ENCODE data around the gene ADGRG6.

The ADGRG6 gene

GRCh38 chr6:142262231-142262630 is 39.6 kb upstream of the ADGRG6 start:
- in situ Hi-C loops (cut with HindIII; ENCODE audit: low sequenced_read_pairs), result no loop called here
- DNase-seq (ENCODE audit: low read depth), result no peak
- H3K4me3 ChIP-seq (ENCODE audit: low read depth, low read length), result no peak overlapping the region
- no peak for TF ChIP-seq CTCF (IDR thresholded peaks at IDR 0.05; ENCODE audit: low read depth, low read length, missing control alignments)

GRCh38 chr6:142265476-142265875 is 36.3 kb upstream of the ADGRG6 start:
- in situ Hi-C loops (cut with HindIII; ENCODE audit: low sequenced_read_pairs), result no loop called here
- no peak for TF ChIP-seq CTCF (IDR thresholded peaks at IDR 0.05; ENCODE audit: low read depth, low read length, missing control alignments)
- no peak for DNase-seq (ENCODE audit: low read depth)
- H3K4me3 ChIP-seq (ENCODE audit: low read depth, low read length), result no peak overlapping the region

- in situ Hi-C loops (cut with HindIII; ENCODE audit: low sequenced_read_pairs), result no loop called here
- no peak for DNase-seq (ENCODE audit: low read depth)
- TF ChIP-seq CTCF (IDR thresholded peaks at IDR 0.05; ENCODE audit: low read depth, low read length, missing control alignments), result no peak
Observed at GRCh38 chr6:142266060-142266459, 35.7 kb upstream of the ADGRG6 start.

GRCh38 chr6:142271476-142271875 is 30.3 kb upstream of the ADGRG6 start:
- no peak for DNase-seq (ENCODE audit: low read depth)
- in situ Hi-C loops (cut with HindIII; ENCODE audit: low sequenced_read_pairs), result no loop called here
- no peak overlapping the region for H3K4me3 ChIP-seq (ENCODE audit: low read depth, low read length)
- TF ChIP-seq CTCF (IDR thresholded peaks at IDR 0.05; ENCODE audit: low read depth, low read length, missing control alignments), result no peak

More at GRCh38 chr6:142266060-142266459, 35.7 kb upstream of the ADGRG6 start:
- H3K4me3 ChIP-seq (ENCODE audit: low read depth, low read length), result no peak overlapping the region

GRCh38 chr6:142274656-142275055 is 27.2 kb upstream of the ADGRG6 start:
- no peak overlapping the region for H3K4me3 ChIP-seq (ENCODE audit: low read depth, low read length)
- no peak for TF ChIP-seq CTCF (IDR thresholded peaks at IDR 0.05; ENCODE audit: low read depth, low read length, missing control alignments)
- no peak for DNase-seq (ENCODE audit: low read depth)
- in situ Hi-C loops (cut with HindIII; ENCODE audit: low sequenced_read_pairs), result no loop called here

- in situ Hi-C loops (cut with HindIII; ENCODE audit: low sequenced_read_pairs), result no loop called here
- no peak for DNase-seq (ENCODE audit: low read depth)
- no peak for TF ChIP-seq CTCF (IDR thresholded peaks at IDR 0.05; ENCODE audit: low read depth, low read length, missing control alignments)
- H3K4me3 ChIP-seq (ENCODE audit: low read depth, low read length), result no peak overlapping the region
Observed at GRCh38 chr6:142275236-142276006, 26.4 kb upstream of the ADGRG6 start.

All from astrocyte of the cerebellum (primary cell).